Endodermal cell (in vitro differentiated cells): Measurements from ENCODE around the gene EZR. TPM values are rescaled to one million over a fixed set of nuclear protein-coding genes. Genes with fewer than 3 reads are reported as not detected.
A peak's percentile ranks its signal among the peaks of the same experiment; 100 is the strongest.

Source experiments
- DNase-seq: peaks from one replicate; pipeline ENCODE4 v3.0.0-alpha.2; 2017
- H3K27ac ChIP-seq: 2 replicates; pipeline ENCODE4 v1.5.1; 2013; ENCODE audit warnings: mild to moderate bottlenecking, low read depth, low read length, moderate library complexity
- H3K27me3 ChIP-seq: 2 replicates; pipeline ENCODE4 v1.6.1; 2013; ENCODE audit warnings: mild to moderate bottlenecking, low read length, moderate library complexity; ENCODE audit not compliant: insufficient read depth, control insufficient read depth, poor library complexity, severe bottlenecking
- H3K36me3 ChIP-seq: 2 replicates; pipeline ENCODE4 v1.7.0; 2013; ENCODE audit warnings: mild to moderate bottlenecking, low read length, moderate library complexity; ENCODE audit not compliant: control insufficient read depth, insufficient read depth
- H3K4me1 ChIP-seq: one replicate; pipeline ENCODE4 v1.7.0; 2013; ENCODE audit warnings: low read length; ENCODE audit not compliant: control insufficient read depth, insufficient read depth
- H3K4me3 ChIP-seq: 2 replicates; pipeline ENCODE4 v1.5.1; 2013; ENCODE audit warnings: mild to moderate bottlenecking, low read length, moderate library complexity
- H3K9ac ChIP-seq: 2 replicates; pipeline ENCODE4 v1.6.1; 2013; ENCODE audit warnings: mild to moderate bottlenecking, low read length, moderate library complexity; ENCODE audit not compliant: poor library complexity, severe bottlenecking; ENCODE audit errors: extremely low read depth
- H3K9me3 ChIP-seq: 2 replicates; pipeline ENCODE4 v1.6.1; 2013; ENCODE audit warnings: mild to moderate bottlenecking, low read length, moderate library complexity; ENCODE audit not compliant: control insufficient read depth
- H3K27ac Mint-ChIP-seq: 2 replicates; pipeline ENCODE4 v1.8.0; 2020; ENCODE audit warnings: mixed read lengths
- H3K27me3 Mint-ChIP-seq: 2 replicates; pipeline ENCODE4 v1.8.0; 2021; ENCODE audit warnings: mild to moderate bottlenecking, mixed read lengths; ENCODE audit not compliant: insufficient read depth
- H3K36me3 Mint-ChIP-seq: 2 replicates; pipeline ENCODE4 v1.8.0; 2020; ENCODE audit warnings: low read depth, mixed read lengths
- H3K4me1 Mint-ChIP-seq: 2 replicates; pipeline ENCODE4 v1.8.0; 2020; ENCODE audit warnings: mixed read lengths
- H3K4me3 Mint-ChIP-seq: 2 replicates; pipeline ENCODE4 v1.8.0; 2020; ENCODE audit warnings: mild to moderate bottlenecking, moderate library complexity, mixed read lengths
- H3K9me3 Mint-ChIP-seq: 2 replicates; pipeline ENCODE4 v1.8.0; 2020; ENCODE audit warnings: mild to moderate bottlenecking, mixed read lengths
- CTCF ChIP-seq: fragments of 200-600 bp; sonication (generic); conservative IDR thresholded peaks from 2 replicates; pipeline ENCODE4 v1.5.0; 2021; ENCODE audit warnings: antibody characterized with exemption, mild to moderate bottlenecking
- WGBS, 2 experiments: methylation state at CpG; one replicate each; pipeline versions ENCODE4 v1.1.5 to v1.1.7; 2013; ENCODE audit warnings: missing lambda C conversion rate in 2 of 2, mixed read lengths in 1 of 2; ENCODE audit not compliant: insufficient coverage in 1 of 2, insufficient read length in 1 of 2; 5-methylcytosine and 5-hydroxymethylcytosine counted together
- total RNA-seq, 2 donors: library from RNA; stranded (reverse); fragmentation: NEBNext Ultra II Directional in 1 of 2; extraction: Animal tissue kit (Norgen Biotek cat#: 25700) in 1 of 2; gene quantifications; 2 replicates in 1 of 2; 3 replicates in 1 of 2; pipeline ENCODE4 v1.2.1, GENCODE V29; 2021

EZR gene
- total RNA-seq, 2 donors from 2014 or later = 145 to 209 TPM

DNA sequence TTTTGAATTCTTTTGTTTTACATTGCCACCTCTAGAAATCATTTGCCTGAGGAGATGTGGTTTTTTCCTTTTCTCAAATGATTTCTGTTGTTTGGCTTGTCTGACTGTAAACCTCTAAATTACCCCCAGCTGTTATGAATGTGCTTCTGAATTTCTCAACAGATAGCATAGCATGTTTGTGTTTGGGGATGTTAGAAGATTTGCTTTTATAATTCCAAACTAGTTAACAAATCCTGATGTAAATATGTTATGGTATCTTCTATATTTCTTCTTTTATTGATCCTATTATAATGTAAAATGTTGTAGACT lies 31.6 kb upstream of the EZR start:
- peak overlapping the region; percentile 34 for H3K9ac ChIP-seq
- no peaks in the 10 kb centered on the region for H3K36me3 ChIP-seq
- no peak overlapping the region for H3K4me3 ChIP-seq
- no peak overlapping the region for H3K27ac ChIP-seq
- peaks cover 23% of the 10 kb centered on the region for H3K4me1 Mint-ChIP-seq
- H3K27ac Mint-ChIP-seq = peak overlapping the region; percentile 86
- no peaks in the 10 kb centered on the region for H3K27me3 Mint-ChIP-seq
- no peaks in the 10 kb centered on the region for H3K36me3 Mint-ChIP-seq
- H3K27me3 ChIP-seq = no peaks in the 10 kb centered on the region
- no peak overlapping the region for H3K4me3 Mint-ChIP-seq
- peaks cover 16% of the 10 kb centered on the region for H3K4me1 ChIP-seq
- no peaks in the 10 kb centered on the region for H3K9me3 ChIP-seq
- no peak for DNase-seq
- no peaks in the 10 kb centered on the region for H3K9me3 Mint-ChIP-seq
- no peak for TF ChIP-seq CTCF

GRCh38 chr6:158849899-158850806 lies 31.0 kb upstream of the EZR start:
- Mint-ChIP-seq H3K4me1 (peaks cover 21% of the 10 kb centered on the region), H3K9me3 (no peaks in the 10 kb centered on the region), H3K4me3 (no peak overlapping the region), H3K27ac (peak overlapping the region; percentile 86), H3K36me3 (no peaks in the 10 kb centered on the region), H3K27me3 (no peaks in the 10 kb centered on the region)
- Histone ChIP-seq H3K9me3 (no peaks in the 10 kb centered on the region), H3K27ac (no peak overlapping the region), H3K4me3 (no peak overlapping the region), H3K27me3 (no peaks in the 10 kb centered on the region), H3K36me3 (no peaks in the 10 kb centered on the region), H3K9ac (peak overlapping the region; percentile 34), H3K4me1 (peaks cover 16% of the 10 kb centered on the region)
- DNase-seq = peak; percentile 67
- WGBS, 2 experiments = 73 to 74% methylated on average over 8 to 9 of the region's 9 CpGs
- no peak for TF ChIP-seq CTCF

DNA sequence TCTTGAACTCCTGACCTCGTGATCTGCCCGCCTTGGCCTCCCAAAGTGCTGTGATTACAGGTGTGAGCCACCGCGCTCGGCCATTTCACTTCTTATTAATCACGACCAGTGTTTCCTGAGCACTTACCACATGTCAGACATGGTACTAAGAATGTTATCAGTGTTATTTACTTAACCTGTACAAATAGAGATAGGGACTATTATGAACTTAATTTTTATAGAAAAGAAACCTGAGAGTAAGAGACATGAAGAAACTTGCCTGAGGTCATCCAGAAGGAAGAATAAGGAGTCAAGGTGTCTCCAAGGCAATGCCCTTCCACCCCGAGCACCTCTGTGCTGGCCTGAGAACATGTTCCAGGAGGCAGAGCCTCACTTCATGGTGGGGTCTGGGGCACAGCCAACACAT lies 29.3 kb upstream of the EZR start:
- H3K4me1 Mint-ChIP-seq = peaks cover 15% of the 10 kb centered on the region
- no peaks in the 10 kb centered on the region for H3K9me3 Mint-ChIP-seq
- H3K27ac Mint-ChIP-seq = no peak overlapping the region
- no peaks in the 10 kb centered on the region for H3K9me3 ChIP-seq
- peaks cover 3% of the 10 kb centered on the region for H3K4me1 ChIP-seq
- H3K36me3 Mint-ChIP-seq = no peaks in the 10 kb centered on the region
- TF ChIP-seq CTCF = no peak
- no peaks in the 10 kb centered on the region for H3K27me3 Mint-ChIP-seq
- H3K4me3 ChIP-seq = no peak overlapping the region
- H3K9ac ChIP-seq = no peak overlapping the region
- H3K27ac ChIP-seq = no peak overlapping the region
- no peak overlapping the region for H3K4me3 Mint-ChIP-seq
- no peak for DNase-seq
- 96 to 97% methylated on average over 3 to 7 of the region's 7 CpGs for WGBS, 2 experiments
- H3K36me3 ChIP-seq = no peaks in the 10 kb centered on the region
- no peaks in the 10 kb centered on the region for H3K27me3 ChIP-seq
